UCSD-AML1 (cell line): Measurements from ENCODE around the gene CERS5.

Experiments used
- DNase-seq: peaks from one replicate; lab custom pipeline; 2025; ENCODE audit not compliant: unreplicated experiment; lab: John Stamatoyannopoulos, UW

Gene CERS5

GRCh38 chr12:50142993-50143392 lies 24.2 kb downstream of the CERS5 start:
- DNase-seq, result no peak

GRCh38 chr12:50132505-50133135 lies 34.5 kb downstream of the CERS5 start:
- no peak for DNase-seq

GRCh38 chr12:50129290-50129689 lies 37.9 kb downstream of the CERS5 start:
- DNase-seq, result no peak

GRCh38 chr12:50127546-50127945 lies 39.6 kb downstream of the CERS5 start:
- DNase-seq, result no peak

- DNase-seq, result no peak
Observed at GRCh38 chr12:50123203-50123602, 44.0 kb downstream of the CERS5 start.

- DNase-seq, result no peak
Observed at GRCh38 chr12:50121641-50122040, 45.5 kb downstream of the CERS5 start.

- no peak for DNase-seq
Observed at GRCh38 chr12:50120953-50121352, 46.2 kb downstream of the CERS5 start.

GRCh38 chr12:50120521-50120920 lies 46.6 kb downstream of the CERS5 start:
- DNase-seq, result no peak

- DNase-seq, result no peak
Observed at GRCh38 chr12:50119387-50119786, 47.8 kb downstream of the CERS5 start.

GRCh38 chr12:50117057-50117622 lies 50.0 kb downstream of the CERS5 start:
- no peak for DNase-seq

GRCh38 chr12:50112456-50113218 lies 54.5 kb downstream of the CERS5 start:
- DNase-seq, result no peak

GRCh38 chr12:50111693-50112455 lies 55.3 kb downstream of the CERS5 start, which contains the start of gene COX14:
TSS of gene COX14 (plus strand) at chr12:50112236. CDS start at chr12:50120044, 7,808 bp downstream.
- peak; percentile 99 for DNase-seq

GRCh38 chr12:50111395-50111692 lies 55.8 kb downstream of the CERS5 start:
- DNase-seq, result no peak

GRCh38 chr12:50110762-50111351 lies 56.3 kb downstream of the CERS5 start:
- peak; percentile 44 for DNase-seq

- peak; percentile 36 for DNase-seq
Observed at GRCh38 chr12:50110127-50110761, 56.9 kb downstream of the CERS5 start.

- no peak for DNase-seq
Observed at GRCh38 chr12:50109319-50109718, 57.9 kb downstream of the CERS5 start.

GRCh38 chr12:50107416-50108268 lies 59.5 kb downstream of the CERS5 start:
- DNase-seq, result no peak

- DNase-seq, result no peak
Observed at GRCh38 chr12:50106907-50107306, 60.3 kb downstream of the CERS5 start.

- no peak for DNase-seq
Observed at GRCh38 chr12:50105913-50106450, 61.2 kb downstream of the CERS5 start.
